ENCODE results near the gene SMOC1.

Gene SMOC1

DNA sequence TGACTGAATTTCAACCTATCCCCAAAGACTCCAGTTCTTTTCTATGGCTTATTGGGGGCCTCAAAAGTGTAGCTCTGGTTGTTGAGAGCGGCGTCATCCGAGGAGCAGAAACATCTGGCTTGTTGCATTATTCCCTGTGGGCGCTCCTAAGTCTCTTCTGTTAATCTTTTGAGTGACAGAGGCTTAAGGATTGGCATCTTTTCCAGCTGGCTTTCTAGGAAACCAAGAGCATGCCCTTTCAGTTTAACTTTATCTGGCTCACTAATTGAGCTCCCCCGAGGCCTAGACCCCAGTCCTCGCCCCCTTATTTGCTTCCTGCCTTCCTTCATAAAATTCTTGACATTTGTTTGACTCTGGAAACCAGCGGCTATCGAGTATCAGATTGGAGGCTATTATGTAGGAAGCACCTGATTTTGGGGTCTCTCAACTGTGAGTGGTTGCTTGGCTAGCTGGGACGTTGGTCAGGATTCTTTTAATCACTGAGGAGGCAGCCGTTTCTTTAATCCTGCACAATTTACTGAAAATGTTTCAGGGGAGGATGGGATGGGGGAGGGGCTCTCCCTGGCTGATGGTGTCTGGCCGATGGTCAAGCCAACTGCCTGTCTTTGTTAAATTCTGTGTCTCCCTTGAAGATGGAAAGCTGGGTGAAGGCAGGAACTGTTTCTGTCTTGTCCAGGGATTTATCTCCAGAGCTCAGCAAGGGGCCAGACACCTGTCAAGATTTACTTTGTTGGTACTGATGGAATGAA is 3.1 kb downstream of the SMOC1 start:
- peaks cover 49% of the 10 kb centered on the region for H3K27me3 ChIP-seq (ENCODE audit: insufficient read depth, low read length)
- H3K9ac ChIP-seq (ENCODE audit: low read depth, low read length), result no peak overlapping the region
- no peaks in the 10 kb centered on the region for H3K9me3 ChIP-seq (ENCODE audit: insufficient read depth, low read depth, low read length)
- peaks cover 6% of the 10 kb centered on the region for H3K4me1 ChIP-seq (ENCODE audit: insufficient read depth, low read length)
- WGBS, result 86% methylated on average over 11 of the region's 11 CpGs
- H3K27ac ChIP-seq (ENCODE audit: low read depth, low read length), result no peak overlapping the region
- no peaks in the 10 kb centered on the region for H3K36me3 ChIP-seq (ENCODE audit: insufficient read depth, low read length)
- no peak overlapping the region for H3K4me3 ChIP-seq (ENCODE audit: low read length)

DNA sequence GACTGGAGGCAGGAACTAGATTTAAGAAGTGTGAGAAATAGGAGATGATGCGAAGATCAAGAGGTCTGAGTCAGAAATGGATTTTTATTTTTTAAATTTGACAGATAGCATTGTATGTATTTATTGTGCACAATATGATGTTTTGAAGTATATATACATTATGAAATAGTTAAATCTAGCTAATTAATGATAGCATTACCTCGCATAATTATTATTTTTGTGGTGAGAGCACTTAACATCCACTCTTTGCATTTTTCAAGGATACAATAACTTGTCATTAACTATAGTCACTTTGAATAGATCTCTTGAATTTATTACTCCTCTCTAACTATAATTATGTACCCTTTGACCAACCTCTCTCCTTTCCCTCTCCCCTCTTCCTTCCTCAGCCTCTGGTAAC is 3.7 kb downstream of the SMOC1 start:
- WGBS, result 98% methylated on average over 1 of the region's 2 CpGs
- peaks cover 44% of the 10 kb centered on the region for H3K27me3 ChIP-seq (ENCODE audit: insufficient read depth, low read length)
- H3K27ac ChIP-seq (ENCODE audit: low read depth, low read length), result no peak overlapping the region
- H3K4me3 ChIP-seq (ENCODE audit: low read length), result no peak overlapping the region
- H3K9me3 ChIP-seq (ENCODE audit: insufficient read depth, low read depth, low read length), result no peaks in the 10 kb centered on the region
- peaks cover 6% of the 10 kb centered on the region for H3K4me1 ChIP-seq (ENCODE audit: insufficient read depth, low read length)
- H3K9ac ChIP-seq (ENCODE audit: low read depth, low read length), result no peak overlapping the region
- H3K36me3 ChIP-seq (ENCODE audit: insufficient read depth, low read length), result no peaks in the 10 kb centered on the region

DNA sequence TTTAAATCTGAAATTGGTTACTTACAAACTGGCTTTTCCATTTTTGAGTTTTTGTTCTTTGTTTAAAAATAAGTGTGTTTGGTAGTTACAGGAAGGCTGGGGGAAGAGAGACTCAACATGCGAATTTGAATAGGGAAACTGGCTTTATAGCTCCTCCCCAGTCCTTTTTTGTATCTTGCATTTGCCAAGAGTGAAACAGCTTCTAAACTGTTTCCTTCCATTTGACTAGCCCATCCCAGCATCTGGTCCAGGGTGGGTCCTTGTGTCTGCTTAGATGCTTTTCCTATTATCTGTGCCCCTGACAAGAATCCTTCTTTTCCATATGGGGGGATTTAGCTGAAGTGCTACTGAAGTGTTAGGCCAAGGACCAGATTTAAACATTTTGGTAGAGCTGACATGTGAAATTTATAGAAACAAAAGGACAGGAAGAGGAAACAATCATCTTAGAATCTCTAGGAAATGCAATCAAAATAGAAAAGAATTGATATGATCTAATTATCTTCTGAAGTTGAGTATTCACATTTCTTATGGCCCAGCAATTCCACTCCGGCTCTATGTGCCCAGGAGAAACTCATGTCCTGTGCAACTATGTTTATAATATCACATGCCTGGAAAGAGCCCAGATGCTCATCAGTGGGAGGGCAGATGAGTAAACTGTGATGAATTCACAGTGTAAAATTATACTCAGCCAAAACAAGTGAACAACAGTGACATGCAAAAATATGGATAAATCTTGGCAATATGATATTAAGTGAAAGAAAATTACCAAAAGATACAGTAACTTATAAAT is 7.4 kb downstream of the SMOC1 start:
- H3K9ac ChIP-seq (ENCODE audit: low read depth, low read length), result no peak overlapping the region
- no peak overlapping the region for H3K27ac ChIP-seq (ENCODE audit: low read depth, low read length)
- no peaks in the 10 kb centered on the region; the same call in 1 of the 2 replicates for H3K9me3 ChIP-seq (ENCODE audit: insufficient read depth, low read depth, low read length)
- no peak overlapping the region for H3K4me3 ChIP-seq (ENCODE audit: low read length)
- peaks cover 8% of the 10 kb centered on the region for H3K27me3 ChIP-seq (ENCODE audit: insufficient read depth, low read length)
- H3K4me1 ChIP-seq (ENCODE audit: insufficient read depth, low read length), result peaks cover 6% of the 10 kb centered on the region
- no peaks in the 10 kb centered on the region for H3K36me3 ChIP-seq (ENCODE audit: insufficient read depth, low read length)
- 94% methylated on average over 2 of the region's 2 CpGs for WGBS

DNA sequence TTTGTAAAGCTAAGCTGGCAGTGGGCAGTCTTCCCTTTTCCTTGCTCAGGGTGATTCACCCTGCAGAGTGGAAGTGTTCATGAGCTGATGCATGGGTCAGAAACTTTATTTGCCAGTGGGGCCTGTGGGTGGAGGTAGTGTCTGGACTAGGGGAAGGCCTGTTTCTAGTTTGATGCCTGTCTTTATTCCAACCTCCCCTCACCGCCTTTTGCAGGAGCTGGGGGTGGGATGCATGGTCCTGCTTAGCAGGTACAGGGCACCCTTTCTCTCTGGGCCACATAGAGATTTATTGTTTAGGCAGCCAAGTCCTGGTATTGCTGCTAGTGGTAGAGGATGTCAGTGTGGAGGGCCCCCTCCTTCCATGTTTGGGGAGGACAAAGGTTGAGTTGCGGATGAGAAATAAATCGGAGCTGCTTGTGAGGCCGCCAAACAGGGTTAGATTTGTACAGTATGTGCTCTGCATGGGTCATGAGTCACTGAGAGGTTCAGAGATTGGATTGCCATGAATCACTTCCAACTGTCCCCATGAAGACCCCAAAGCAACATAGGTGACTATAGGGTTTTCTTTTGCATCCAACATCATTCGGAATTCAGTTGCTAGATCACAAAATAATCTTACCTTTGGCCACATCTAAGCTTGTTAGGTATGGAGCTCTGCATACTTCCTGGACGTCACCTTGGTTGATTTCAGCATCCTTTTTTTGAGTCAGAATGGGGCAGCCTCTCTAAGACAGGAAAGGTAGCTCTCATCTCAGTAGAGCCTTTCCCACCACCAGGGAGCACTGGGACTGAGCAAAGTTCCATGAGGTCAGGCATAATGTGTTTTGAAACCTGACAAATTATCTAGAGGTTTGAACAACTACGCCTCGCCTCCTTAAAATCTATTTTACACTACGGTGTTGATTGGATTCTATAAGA is 8.8 kb downstream of the SMOC1 start:
- 91% methylated on average over 8 of the region's 9 CpGs for WGBS
- no peaks in the 10 kb centered on the region for H3K4me1 ChIP-seq (ENCODE audit: insufficient read depth, low read length)

DNA sequence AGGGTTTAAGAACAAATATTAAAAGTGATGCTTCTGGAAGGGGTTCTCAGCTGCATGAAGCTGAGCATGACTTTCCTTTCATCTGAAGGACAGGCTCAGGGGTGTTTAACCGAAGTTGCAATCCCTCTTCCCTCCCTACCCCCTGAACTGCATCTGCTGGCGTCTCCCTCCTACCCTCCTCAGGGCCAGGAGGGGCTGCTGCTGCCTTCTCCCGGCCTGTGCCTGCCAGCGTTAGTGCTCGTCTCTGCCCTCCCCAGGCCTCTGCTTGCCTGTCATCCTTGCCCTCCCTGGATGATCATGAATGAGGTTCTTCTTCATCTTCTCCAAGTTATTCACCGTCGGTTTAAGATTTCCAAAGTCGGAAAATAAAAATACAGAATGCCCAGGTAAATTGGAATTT is 12.2 kb downstream of the SMOC1 start:
- 57% methylated on average over 8 of the region's 8 CpGs for WGBS
- Histone ChIP-seq H3K36me3 (ENCODE audit: insufficient read depth, low read length) (no peaks in the 10 kb centered on the region), H3K27ac (ENCODE audit: low read depth, low read length) (no peak overlapping the region), H3K9me3 (ENCODE audit: insufficient read depth, low read depth, low read length) (no peaks in the 10 kb centered on the region; the same call in 1 of the 2 replicates), H3K27me3 (ENCODE audit: insufficient read depth, low read length) (no peaks in the 10 kb centered on the region), H3K9ac (ENCODE audit: low read depth, low read length) (no peak overlapping the region), H3K4me1 (ENCODE audit: insufficient read depth, low read length) (no peaks in the 10 kb centered on the region), H3K4me3 (ENCODE audit: low read length) (no peak overlapping the region)

More for the DNA sequence above, 8.8 kb downstream of the SMOC1 start:
- Histone ChIP-seq H3K4me3 (ENCODE audit: low read length) (no peak overlapping the region), H3K27me3 (ENCODE audit: insufficient read depth, low read length) (no peaks in the 10 kb centered on the region), H3K27ac (ENCODE audit: low read depth, low read length) (no peak overlapping the region), H3K36me3 (ENCODE audit: insufficient read depth, low read length) (no peaks in the 10 kb centered on the region), H3K9me3 (ENCODE audit: insufficient read depth, low read depth, low read length) (no peaks in the 10 kb centered on the region; the same call in 1 of the 2 replicates), H3K9ac (ENCODE audit: low read depth, low read length) (no peak overlapping the region)

DNA sequence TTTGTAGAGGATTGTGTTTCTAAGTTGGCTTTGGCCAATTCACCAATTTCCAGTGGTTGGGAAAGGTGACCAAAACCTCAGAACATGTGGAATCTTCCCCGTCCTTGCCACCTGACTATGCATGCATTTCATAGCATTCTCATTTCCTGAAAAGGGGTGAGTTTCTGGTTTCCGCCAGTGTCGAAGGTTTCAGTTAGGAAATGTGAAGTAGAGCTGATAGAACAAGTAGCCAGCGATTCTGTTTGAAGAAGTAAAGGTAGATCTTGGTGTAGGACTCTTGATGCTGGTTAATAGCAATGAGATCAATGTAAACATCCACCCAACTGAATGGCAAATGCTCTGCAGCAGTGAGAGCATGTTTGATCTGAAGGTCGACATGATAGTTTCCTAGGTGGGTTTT is 15.9 kb downstream of the SMOC1 start:
- no peaks in the 10 kb centered on the region for H3K36me3 ChIP-seq (ENCODE audit: insufficient read depth, low read length)

DNA sequence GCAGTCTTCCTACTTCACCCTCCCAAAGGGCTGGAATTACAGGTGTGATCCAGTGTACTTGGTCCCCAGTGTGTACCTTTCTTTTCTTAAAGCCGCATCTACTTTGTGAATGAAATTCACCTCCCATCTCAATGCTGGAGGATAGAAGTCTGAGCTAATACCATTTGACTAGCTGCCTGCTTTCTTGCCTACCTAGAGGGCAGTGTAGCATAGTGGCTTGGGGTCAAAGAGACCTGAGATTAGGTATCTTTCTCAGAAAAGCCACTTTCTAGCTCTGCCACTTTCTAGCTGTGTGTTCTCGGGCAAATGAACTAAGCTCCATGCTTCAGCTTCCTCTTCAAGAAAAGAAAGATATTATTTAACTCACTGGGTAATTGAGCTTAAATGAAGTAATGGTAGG is 16.9 kb downstream of the SMOC1 start:
- no peak overlapping the region for H3K9ac ChIP-seq (ENCODE audit: low read depth, low read length)
- H3K9me3 ChIP-seq (ENCODE audit: insufficient read depth, low read depth, low read length), result peaks cover 10% of the 10 kb centered on the region
- H3K4me3 ChIP-seq (ENCODE audit: low read length), result no peak overlapping the region
- H3K36me3 ChIP-seq (ENCODE audit: insufficient read depth, low read length), result no peaks in the 10 kb centered on the region
- WGBS, result no CpG with 5 or more reads among the region's 2 CpGs
- no peaks in the 10 kb centered on the region for H3K4me1 ChIP-seq (ENCODE audit: insufficient read depth, low read length)
- H3K27me3 ChIP-seq (ENCODE audit: insufficient read depth, low read length), result no peaks in the 10 kb centered on the region
- no peak overlapping the region for H3K27ac ChIP-seq (ENCODE audit: low read depth, low read length)

More for the DNA sequence above, 15.9 kb downstream of the SMOC1 start:
- Histone ChIP-seq H3K27me3 (ENCODE audit: insufficient read depth, low read length) (no peaks in the 10 kb centered on the region), H3K9ac (ENCODE audit: low read depth, low read length) (no peak overlapping the region), H3K4me3 (ENCODE audit: low read length) (no peak overlapping the region), H3K4me1 (ENCODE audit: insufficient read depth, low read length) (no peaks in the 10 kb centered on the region), H3K9me3 (ENCODE audit: insufficient read depth, low read depth, low read length) (peaks cover 10% of the 10 kb centered on the region), H3K27ac (ENCODE audit: low read depth, low read length) (no peak overlapping the region)
- 88% methylated on average over 5 of the region's 5 CpGs for WGBS

DNA sequence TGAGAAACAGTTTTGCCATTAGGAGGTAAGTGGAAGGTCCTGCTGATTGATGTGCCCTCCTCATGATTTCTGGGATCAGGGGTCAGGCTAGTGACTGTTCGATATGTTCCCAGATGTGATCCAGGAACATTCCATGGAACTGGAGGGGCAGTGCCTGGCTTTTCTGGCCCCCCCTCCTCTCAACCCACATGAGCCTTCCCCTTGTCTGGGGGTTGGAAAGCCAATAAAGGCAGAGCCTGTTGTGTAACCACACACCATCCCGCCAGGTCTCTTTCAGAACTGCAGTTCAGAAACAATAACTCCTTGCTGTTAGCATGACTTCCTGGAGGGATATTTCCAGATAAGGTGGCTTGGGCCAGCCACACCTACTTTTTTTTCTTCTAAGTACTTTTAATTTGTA is 17.8 kb downstream of the SMOC1 start:
- no peaks in the 10 kb centered on the region for H3K36me3 ChIP-seq (ENCODE audit: insufficient read depth, low read length)
- no peak overlapping the region for H3K4me3 ChIP-seq (ENCODE audit: low read length)
- no peak overlapping the region for H3K9ac ChIP-seq (ENCODE audit: low read depth, low read length)
- H3K27me3 ChIP-seq (ENCODE audit: insufficient read depth, low read length), result no peaks in the 10 kb centered on the region
- H3K27ac ChIP-seq (ENCODE audit: low read depth, low read length), result no peak overlapping the region
- H3K4me1 ChIP-seq (ENCODE audit: insufficient read depth, low read length), result no peaks in the 10 kb centered on the region
- 97% methylated on average over 2 of the region's 2 CpGs for WGBS
- peaks cover 10% of the 10 kb centered on the region for H3K9me3 ChIP-seq (ENCODE audit: insufficient read depth, low read depth, low read length)

DNA sequence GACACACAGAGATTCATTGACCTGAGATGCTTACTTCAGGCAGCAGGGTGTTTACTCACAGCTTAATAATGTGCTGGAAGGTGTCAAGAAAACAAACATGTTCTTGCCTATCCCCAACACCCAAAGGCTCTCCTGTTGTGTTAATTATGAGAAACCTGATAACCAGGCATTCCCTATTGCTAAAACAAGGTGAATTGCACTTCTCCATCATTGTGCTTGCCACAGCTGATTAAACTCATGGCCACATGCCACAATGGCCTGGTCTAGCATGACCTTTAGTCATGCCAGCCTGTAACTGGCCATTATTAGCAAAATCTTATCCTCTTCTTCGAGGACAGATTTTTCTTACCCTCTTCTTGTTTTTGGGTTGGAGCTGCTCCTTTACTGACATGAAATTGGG is 21.4 kb downstream of the SMOC1 start:
- 87% methylated on average over 1 of the region's 1 CpG for WGBS
- H3K27ac ChIP-seq (ENCODE audit: low read depth, low read length), result no peak overlapping the region

DNA sequence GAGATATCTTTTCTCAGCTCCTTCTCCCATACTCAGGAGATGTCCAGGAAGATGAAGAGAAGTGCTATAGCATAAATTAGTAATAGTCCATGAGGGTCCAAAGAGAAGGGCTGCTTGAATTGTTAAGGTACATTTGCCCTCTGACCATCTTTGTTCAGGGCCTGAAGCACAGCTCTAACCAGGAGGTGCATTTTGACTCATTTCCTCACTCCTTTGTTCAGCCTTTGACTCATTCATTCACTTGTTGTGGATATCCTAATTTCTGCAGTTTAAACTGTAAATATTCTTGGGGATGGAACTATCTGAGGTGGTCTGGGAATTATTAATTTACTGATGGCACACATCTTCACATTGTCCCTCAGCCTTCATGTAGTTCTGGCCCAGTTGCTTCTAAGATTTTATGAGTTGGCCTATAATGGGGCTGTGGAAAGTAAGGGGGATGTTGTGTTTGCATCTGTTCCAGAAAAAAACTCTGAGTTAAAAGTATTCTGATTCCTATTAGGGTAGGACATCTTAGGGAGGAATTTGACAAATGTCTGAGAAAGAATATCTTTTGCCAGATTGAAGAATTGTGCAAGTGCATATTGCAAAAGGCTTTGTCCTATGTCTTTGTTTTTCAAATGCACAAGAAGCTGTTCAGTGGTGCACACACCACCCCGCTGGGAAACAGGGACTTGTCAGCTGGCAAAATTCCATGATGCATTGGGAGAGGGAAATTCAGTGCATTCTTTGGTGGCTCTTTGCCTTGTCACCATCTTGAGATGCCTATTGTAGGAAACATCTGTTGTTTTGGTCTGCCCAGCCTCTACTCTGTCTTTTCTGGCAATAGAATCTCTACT is 22.1 kb downstream of the SMOC1 start:
- no peaks in the 10 kb centered on the region for H3K4me1 ChIP-seq (ENCODE audit: insufficient read depth, low read length)
- H3K36me3 ChIP-seq (ENCODE audit: insufficient read depth, low read length), result no peaks in the 10 kb centered on the region
- H3K27ac ChIP-seq (ENCODE audit: low read depth, low read length), result no peak overlapping the region
- peaks cover 13% of the 10 kb centered on the region for H3K9me3 ChIP-seq (ENCODE audit: insufficient read depth, low read depth, low read length)
- no peak overlapping the region for H3K9ac ChIP-seq (ENCODE audit: low read depth, low read length)
- no peak overlapping the region for H3K4me3 ChIP-seq (ENCODE audit: low read length)
- 90% methylated on average over 1 of the region's 1 CpG for WGBS
- H3K27me3 ChIP-seq (ENCODE audit: insufficient read depth, low read length), result peaks cover 3% of the 10 kb centered on the region; the same call in 1 of the 2 replicates

More for the DNA sequence above, 21.4 kb downstream of the SMOC1 start:
- no peaks in the 10 kb centered on the region for H3K4me1 ChIP-seq (ENCODE audit: insufficient read depth, low read length)
- H3K27me3 ChIP-seq (ENCODE audit: insufficient read depth, low read length), result no peaks in the 10 kb centered on the region
- H3K4me3 ChIP-seq (ENCODE audit: low read length), result no peak overlapping the region
- H3K9me3 ChIP-seq (ENCODE audit: insufficient read depth, low read depth, low read length), result peaks cover 13% of the 10 kb centered on the region
- no peak overlapping the region for H3K9ac ChIP-seq (ENCODE audit: low read depth, low read length)
- H3K36me3 ChIP-seq (ENCODE audit: insufficient read depth, low read length), result no peaks in the 10 kb centered on the region
